IPS DF 4.7 (cell line): ENCODE results near the gene NRL.

ENCODE experiments used
- DNase-seq: peaks from one replicate; pipeline ENCODE4 v3.0.0-alpha.2; 2013; ENCODE audit warnings: low spot score; ENCODE audit errors: extremely low read depth

NRL gene

DNA sequence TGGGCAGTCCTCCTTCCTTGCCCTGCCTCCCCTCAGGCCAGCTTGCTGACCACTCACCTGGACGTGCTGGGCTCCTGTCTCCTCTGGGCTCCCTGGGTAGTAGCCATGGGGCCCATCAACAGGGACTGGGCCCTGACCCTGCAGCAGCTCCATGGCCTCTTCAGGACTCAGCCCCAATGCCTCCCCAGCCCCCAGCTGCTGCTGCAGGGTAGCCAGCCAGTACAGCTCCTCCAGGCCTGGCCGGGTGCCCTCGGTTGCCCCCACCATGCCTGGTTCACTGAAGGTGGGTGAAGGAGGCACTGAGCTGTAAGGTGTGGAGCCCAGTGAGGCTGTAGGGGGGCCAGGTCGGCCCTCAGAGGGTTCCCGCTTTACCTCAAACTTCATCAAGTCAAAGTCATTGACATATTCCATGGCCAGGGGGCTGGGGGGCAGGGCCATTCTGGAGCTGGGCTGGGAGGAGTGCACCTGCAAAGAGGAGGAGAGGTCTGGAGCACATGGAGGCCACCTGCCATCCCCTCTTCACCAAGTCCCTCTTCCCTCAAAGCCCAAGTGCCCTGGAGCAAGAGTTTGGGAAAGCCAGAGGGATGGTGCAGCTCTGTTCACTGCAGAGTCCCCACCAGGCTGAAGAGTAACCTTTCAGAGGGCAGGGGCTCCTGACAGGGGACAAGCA is 32.2 kb downstream of the NRL start:
- DNase-seq, result no peak

GRCh38 chr14:24081739-24082211 is 33.0 kb downstream of the NRL start:
- no peak for DNase-seq

GRCh38 chr14:24080888-24081738 is 33.6 kb downstream of the NRL start:
- DNase-seq, result no peak

DNA sequence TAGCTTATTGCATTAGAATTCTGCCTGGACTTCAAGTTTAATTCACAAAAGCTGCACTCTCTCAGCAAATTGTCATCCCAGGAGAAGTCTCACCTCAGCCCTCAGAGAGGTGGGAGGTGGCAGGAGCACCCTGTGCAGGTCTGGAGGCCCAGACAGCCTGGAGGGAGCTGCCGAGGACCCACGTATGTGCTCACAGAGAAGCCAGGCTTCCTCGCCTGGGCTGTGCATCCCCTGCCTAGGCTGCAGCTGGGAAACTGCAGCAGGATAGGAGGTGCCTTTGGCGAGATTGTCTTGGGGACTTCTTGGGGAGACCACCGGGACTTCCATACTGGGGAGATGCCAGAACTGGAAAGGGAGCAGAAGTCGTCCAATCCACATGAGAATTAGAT is 34.6 kb downstream of the NRL start:
- DNase-seq, result no peak

DNA sequence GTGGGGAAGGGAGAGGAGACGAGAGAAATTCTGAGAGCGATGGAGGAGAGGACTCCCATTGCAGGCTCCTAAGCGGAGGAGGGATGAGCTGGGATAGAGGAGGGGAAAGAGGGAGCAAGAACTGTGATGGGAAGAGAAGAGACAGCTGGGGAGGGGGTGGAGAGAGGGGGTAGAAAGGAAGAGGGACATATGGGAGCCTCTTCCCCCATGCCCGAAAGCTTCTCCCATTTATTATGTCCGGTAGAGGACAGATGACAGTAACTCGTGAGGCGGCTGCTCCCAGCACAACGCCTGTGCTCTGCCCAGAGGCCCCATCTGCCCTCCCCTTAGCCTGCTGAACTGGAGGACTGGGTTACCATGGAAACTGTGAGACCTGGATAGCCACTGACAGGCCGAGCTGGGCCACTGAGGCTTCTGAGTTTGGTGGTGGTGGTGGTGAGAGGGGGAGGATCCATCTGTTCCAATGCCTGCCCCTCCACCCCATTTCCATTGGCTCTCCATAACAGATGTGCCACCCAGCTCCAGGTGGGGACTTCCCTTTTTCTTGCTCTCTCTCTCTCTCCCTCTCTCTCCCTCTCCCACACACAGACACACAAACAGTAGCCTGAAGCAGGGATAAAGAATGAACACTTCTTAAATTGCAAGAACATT is 35.1 kb downstream of the NRL start:
- no peak for DNase-seq

GRCh38 chr14:24078146-24078545 is 36.6 kb downstream of the NRL start:
- DNase-seq, result no peak

DNA sequence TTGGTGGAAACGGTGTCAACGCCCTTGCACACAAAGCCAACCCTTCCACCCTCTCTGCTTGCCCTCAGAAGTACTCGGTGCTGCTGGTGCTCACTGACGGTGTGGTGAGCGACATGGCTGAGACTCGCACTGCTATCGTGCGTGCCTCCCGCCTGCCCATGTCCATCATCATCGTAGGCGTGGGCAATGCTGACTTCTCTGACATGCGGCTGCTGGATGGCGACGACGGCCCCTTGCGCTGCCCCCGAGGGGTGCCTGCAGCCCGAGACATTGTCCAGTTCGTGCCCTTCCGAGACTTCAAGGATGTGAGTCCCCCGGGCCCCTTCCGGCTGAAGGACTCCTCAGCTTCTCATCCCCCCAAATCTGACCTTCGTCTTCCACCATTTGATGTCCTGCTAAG is 37.7 kb downstream of the NRL start:
- no peak for DNase-seq

GRCh38 chr14:24076302-24076601 is 38.5 kb downstream of the NRL start:
- DNase-seq, result no peak

- no peak for DNase-seq
These were observed 39.1 kb downstream of the NRL start for GRCh38 chr14:24075485-24076301.

DNA sequence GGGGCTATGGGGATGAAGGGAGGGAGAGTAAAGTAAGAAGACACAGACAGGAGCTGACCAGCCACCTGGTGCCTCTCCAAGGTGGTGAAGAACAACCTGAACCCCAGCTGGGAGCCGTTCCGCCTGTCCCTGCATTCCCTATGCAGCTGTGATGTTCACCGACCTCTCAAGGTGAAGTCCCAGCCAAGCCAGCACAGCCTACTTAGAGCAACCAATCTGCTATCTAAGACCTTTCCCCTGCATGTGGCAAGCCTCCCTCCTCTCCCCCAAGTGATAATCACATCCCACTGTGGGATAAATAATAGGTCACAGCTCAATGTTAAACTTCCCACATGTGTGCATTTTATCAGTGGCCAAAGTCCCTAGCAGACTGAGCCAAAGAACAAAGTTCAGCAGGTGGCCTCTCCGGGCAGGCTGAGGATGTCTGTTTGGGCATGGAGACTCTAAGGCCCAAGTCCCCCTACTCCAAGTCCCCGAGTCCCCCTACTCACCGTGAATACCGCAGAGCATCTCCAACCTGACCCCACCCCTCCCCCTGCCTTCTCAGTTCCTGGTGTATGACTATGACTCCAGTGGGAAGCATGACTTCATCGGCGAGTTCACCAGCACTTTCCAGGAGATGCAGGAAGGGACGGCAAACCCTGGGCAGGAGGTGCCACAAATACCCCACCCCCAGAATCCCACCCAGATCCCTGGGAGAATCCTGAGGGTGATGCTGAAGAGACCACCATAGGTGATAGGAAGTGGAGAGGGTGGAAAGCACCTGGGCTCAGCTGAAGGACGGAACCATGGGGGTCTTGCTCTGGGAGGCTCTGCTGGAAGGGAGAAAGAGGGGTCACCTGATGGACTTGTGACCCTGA is 39.9 kb downstream of the NRL start:
- DNase-seq, result no peak

DNA sequence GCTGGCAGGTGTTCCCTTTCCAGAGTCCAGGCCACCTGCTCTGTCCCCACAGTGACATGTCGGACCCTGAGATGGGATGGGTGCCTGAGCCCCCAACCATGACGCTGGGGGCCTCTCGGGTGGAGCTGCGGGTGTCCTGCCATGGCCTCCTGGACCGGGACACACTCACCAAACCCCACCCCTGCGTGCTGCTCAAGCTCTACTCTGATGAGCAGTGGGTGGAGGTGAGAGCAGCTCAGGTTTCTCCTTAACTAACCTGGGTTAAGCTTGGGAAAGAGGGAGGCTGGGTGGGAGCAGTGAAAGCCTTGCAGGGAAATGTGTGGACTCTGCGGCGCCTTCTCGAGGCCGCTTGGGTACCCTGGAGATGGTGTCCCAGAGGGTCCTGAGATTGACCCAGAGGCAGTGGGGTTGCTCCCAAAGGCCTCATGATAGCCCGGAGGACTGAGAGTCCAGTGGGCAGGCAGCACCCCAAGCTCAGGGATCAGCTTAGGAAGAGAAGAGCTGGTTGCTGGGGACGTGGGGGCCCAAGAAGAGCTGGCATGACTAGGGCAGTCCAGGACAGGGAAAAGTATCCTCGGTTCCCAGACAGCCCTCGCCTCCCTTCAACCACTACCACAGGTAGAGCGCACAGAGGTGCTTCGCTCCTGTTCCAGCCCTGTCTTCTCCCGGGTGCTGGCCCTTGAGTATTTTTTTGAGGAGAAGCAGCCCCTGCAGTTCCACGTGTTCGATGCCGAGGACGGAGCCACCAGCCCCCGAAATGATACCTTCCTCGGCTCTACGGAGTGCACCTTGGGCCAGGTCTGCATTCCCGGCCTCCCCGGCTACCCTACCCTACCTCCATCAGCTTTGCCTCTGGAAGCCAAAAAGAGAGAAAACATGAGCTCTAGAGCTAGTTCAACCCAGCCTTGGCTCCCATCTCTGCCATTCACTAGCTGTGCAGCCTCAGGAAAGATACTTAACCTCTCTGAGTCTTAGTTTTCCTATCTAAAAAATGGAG is 41.6 kb downstream of the NRL start:
- no peak for DNase-seq

DNA sequence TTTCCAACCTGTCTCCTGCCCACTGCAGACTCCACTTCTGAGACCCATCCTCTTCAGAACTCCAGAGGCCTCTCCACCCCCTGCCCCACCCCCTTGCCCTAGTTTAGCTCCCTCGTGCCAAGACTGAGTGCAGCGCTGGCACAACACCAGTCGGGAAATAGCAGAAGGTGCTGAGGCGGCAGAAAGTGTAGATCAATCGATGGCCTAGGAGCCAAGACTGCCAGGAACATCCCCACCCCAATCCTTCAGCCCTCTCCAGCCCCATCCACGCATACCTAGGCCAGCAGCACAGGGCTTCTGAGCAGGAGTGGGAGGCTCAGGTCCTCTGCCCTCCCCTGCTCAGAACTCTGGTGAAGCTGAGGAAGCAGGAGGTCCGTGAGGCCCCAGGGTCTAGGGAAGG is 42.3 kb downstream of the NRL start:
- no peak for DNase-seq

DNA sequence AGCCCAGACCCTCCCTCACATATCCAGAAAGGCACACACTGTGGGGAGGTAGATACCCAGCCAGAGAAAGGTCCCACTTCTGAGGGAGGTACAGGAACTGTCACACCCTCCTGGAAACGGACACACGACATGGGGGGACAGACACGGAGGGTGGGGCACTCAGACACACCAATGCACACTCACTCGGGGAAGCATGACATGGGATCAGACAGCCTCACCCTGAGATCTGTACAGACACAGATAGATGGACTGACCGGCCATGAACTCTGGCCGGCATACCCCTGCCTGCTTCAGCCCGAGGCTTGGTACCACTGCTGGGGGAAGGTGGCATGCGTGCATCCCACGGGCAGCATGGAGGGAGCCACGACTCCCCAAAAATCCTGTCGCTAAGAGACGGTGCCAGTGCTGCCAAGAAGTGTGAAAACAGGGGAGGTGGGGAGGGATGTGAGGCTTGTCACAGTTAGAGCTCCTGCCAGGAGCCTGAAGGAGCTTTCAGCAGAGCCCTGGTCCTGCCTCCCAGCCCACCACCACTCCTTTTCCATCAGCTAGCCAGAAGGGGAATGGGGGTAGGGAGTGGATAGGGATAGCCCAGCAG is 42.8 kb downstream of the NRL start:
- DNase-seq, result no peak

- DNase-seq, result no peak
These were observed 43.5 kb downstream of the NRL start, which contains the start of gene CPNE6 for GRCh38 chr14:24071144-24071697. TSS of gene CPNE6 (plus strand) at chr14:24071562. CDS start at chr14:24072937, 1,375 bp downstream.

DNA sequence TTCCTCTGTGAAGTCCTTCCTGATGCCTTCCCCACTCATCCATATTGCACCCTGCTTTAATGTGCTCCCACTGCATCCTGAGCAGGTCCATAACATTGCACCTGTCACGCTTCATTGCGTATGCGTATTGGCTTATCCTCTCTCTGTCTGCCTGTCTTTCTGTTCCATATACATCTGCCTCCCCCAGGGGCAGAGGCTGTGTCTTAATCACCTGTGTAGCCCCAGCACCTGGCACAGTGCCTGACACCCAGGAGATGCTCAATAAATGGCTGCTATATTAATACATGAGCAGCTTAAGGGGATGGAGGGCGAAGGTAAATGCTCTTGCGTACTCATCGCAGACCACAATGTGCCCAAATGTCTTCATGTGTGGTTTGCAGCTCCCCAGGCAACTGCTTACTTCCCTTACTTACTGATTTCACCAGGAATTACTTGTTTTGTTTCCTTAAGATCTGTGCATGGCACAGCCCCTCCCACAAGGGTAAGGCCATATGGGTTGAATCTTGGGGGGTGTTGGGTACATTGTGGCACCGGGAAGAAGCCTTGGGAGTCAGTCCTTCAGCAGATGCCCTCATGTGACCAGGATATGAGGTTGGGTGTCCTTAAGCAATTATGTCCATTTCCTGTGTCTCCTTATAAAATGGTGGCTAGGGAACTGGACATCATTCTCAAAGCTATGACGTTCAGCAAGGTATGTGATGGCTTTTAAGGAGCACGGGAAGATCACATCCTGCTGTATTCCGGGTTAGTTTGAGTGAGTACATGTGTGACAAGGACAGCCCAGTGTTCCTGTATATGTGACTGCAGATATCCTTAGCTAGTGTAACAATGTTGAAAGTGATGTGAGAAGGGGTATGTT is 44.2 kb downstream of the NRL start:
- DNase-seq, result no peak

DNA sequence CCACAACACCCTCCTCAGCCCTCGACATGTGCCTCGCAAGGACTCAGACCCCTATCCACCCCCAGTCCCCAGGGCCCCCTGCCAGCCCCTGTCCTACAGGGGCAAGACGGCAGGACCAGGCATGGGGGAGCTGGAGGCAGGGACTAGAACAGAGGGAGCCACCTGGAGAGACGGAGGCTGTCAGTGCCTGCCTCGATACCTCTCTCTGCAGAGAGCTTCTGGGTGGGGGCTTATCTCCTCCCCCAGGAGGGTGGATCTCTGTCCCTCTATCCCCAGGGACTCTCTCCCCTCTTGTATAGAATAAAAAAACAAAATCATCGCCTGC is 45.4 kb downstream of the NRL start:
- DNase-seq, result no peak

DNA sequence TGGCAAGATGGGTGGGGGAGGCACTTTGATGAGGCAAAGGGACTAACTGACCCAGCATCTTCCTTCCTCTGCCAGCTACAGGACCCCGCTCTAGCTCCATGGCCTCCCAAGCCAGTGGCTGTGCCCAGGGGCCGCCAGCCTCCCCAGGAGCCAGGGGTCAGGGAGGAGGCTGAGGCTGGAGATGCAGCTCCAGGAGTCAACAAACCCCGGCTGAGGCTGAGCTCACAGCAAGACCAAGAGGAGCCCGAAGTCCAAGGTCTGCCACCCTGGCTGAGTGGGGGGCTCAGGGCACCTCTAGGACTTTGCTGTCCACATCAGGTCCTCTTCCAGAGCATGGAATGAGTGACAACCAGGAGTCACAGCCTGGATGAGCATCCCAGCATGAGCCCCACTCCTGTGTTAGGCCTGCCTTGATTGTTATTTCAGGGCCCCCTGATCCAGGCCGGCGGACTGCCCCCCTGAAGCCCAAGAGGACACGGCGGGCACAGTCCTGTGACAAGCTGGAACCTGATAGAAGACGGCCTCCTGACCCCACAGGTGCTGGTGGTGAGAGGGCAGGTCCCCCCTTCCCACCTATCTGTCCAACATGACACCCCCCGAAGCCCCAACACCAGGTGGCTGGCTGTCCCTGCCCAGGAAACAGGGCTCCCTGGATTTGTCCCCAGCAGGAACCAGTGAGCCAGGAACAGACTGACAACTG is 45.9 kb downstream of the NRL start:
- no peak for DNase-seq
